Vagina (tissue), 2 donors: ENCODE results near the gene IFNLR1. TPM values are rescaled to one million over a fixed set of nuclear protein-coding genes. Genes with fewer than 3 reads are reported as not detected.

Experiments used
- DNase-seq, 2 donors: peaks; one replicate each; pipeline ENCODE4 v3.0.0-alpha.2; 2017; ENCODE audit errors: extremely low spot score in 2 of 2
- H3K27ac ChIP-seq: fragments of 200-600 bp; sonication (generic); one replicate; pipeline ENCODE4 v1.5.1; 2019
- H3K27me3 ChIP-seq: fragments of 200-600 bp; sonication (generic); one replicate; pipeline ENCODE4 v1.5.1; 2019
- H3K36me3 ChIP-seq, 2 donors: fragments of 200-600 bp; sonication (generic); one replicate each; pipeline ENCODE4 v1.5.1; 2017 to 2019
- H3K4me1 ChIP-seq: fragments of 200-600 bp; sonication (generic); one replicate; pipeline ENCODE4 v1.5.1; 2019
- H3K4me3 ChIP-seq, 2 donors: fragments of 200-600 bp; sonication (generic); 1 replicate in 1 of 2; 2 replicates in 1 of 2; pipeline ENCODE4 v1.5.1; 2016 to 2019
- H3K9me3 ChIP-seq: fragments of 200-600 bp; sonication (generic); one replicate; pipeline ENCODE4 v1.5.1; 2019
- POLR2A ChIP-seq, 2 donors: fragments of 450-650 bp; IDR thresholded peaks; one replicate each; pipeline ENCODE4 v1.6.1; 2017; ENCODE audit warnings: antibody characterized with exemption in 2 of 2, mild to moderate bottlenecking in 2 of 2, moderate library complexity in 2 of 2
- POLR2AphosphoS5 ChIP-seq, 2 donors: sonication (generic); formaldehyde crosslinking; IDR thresholded peaks; one replicate each; pipeline ENCODE4 v1.9.0; 2017; ENCODE audit warnings: antibody characterized with exemption in 2 of 2, mild to moderate bottlenecking in 2 of 2, low read depth in 1 of 2; ENCODE audit not compliant: insufficient read depth in 1 of 2
- intact Hi-C: fragments of 100-400 bp; cut with DNase I; formaldehyde crosslinking; loops from one replicate; pipeline ENCODE4 v1.15.1; 2023
- total RNA-seq: library from RNA; depleted of rRNA; stranded (reverse); fragments of >200 nt; gene quantifications from one replicate; pipeline ENCODE4 v1.2.3, GENCODE V29; 2016
- TF ChIP-seq, protein P1 (sequence below), 3 experiments: fragments of 450-650 bp in 2 of 3; fragments of 200-600 bp in 1 of 3; sonication (generic) in 1 of 3; IDR thresholded peaks; one replicate each; pipeline ENCODE4 v1.5.1; 2017 to 2019; ENCODE audit warnings: antibody characterized with exemption in 3 of 3, mild to moderate bottlenecking in 2 of 3, moderate library complexity in 2 of 3

Gene IFNLR1
- total RNA-seq, 1 donor from 2014 or later = 1.7 TPM

DNA sequence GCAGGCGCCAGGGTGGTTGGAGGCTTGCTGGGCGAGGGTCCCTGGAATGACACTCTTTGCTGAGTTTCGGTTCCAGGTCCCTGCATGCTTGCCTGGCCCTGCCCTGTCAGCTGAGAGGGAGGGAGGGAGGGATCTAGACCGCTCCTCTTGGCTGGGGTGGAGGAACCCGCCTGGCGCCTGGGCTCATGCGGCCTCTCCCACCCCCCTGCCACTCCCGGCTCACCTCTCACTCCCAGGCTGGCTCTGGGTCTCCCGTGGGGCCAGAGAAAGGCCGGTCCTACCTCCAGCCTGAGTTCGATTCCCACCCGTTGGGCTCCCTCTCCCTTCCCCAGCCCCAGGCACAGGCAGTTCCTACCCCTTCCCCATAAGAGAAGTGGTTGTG, 19.0 kb upstream of the IFNLR1 start:
- Histone ChIP-seq H3K36me3 (no peaks in the 10 kb centered on the region), H3K27ac (peak overlapping the region; percentile 42), H3K27me3 (no peaks in the 10 kb centered on the region), H3K4me3 (no peak overlapping the region), H3K4me1 (peaks cover 30% of the 10 kb centered on the region), H3K9me3 (no peaks in the 10 kb centered on the region)
- DNase-seq = no peak
- TF ChIP-seq POLR2AphosphoS5 (IDR thresholded peaks at IDR 0.05; ENCODE audit: insufficient read depth in 1 of 2, low read depth in 1 of 2) (no peak), POLR2A (IDR thresholded peaks at IDR 0.05) (no peak)
- TF ChIP-seq, protein P1, sequence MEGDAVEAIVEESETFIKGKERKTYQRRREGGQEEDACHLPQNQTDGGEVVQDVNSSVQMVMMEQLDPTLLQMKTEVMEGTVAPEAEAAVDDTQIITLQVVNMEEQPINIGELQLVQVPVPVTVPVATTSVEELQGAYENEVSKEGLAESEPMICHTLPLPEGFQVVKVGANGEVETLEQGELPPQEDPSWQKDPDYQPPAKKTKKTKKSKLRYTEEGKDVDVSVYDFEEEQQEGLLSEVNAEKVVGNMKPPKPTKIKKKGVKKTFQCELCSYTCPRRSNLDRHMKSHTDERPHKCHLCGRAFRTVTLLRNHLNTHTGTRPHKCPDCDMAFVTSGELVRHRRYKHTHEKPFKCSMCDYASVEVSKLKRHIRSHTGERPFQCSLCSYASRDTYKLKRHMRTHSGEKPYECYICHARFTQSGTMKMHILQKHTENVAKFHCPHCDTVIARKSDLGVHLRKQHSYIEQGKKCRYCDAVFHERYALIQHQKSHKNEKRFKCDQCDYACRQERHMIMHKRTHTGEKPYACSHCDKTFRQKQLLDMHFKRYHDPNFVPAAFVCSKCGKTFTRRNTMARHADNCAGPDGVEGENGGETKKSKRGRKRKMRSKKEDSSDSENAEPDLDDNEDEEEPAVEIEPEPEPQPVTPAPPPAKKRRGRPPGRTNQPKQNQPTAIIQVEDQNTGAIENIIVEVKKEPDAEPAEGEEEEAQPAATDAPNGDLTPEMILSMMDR (IDR thresholded peaks at IDR 0.05) = no peak
- intact Hi-C loops = no loop called here

DNA sequence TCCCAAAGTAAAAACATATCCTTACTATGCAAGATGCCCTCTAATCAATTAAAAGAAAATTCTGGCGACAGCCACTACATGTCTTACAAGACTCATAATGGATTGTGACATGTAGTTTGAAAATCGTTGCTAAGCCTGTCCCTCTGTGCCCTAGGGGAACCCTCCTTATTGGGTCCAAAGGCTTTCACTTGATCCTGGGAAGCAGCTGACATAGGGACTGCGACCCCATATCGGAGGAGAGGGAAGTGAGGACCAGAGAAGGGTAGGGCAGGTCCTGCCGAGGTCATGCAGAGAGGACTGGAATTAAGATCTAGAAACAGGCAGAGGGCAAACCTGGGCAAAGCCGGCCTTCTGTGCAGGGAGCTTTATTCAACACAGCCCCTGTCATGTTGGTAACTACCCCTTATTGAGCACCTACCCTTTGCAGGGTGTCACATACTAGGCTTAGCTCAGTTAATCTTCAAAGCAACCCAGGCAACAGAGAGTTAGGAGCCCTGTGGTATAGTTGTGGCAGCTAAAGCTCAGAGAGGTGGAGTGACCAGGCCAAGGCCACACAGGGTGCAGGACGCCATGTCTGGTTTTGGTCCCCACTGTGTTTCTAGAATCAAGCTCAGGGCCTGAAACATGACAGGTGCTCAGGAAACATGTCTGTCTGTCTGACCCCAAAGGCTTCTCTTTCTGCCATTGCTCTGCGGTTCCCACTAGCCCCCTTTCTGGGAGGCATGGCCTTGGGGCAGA, 18.4 kb upstream of the IFNLR1 start:
- Histone ChIP-seq H3K4me1 (peaks cover 30% of the 10 kb centered on the region), H3K27ac (peak overlapping the region; percentile 42)
- intact Hi-C loops = no loop called here

DNA sequence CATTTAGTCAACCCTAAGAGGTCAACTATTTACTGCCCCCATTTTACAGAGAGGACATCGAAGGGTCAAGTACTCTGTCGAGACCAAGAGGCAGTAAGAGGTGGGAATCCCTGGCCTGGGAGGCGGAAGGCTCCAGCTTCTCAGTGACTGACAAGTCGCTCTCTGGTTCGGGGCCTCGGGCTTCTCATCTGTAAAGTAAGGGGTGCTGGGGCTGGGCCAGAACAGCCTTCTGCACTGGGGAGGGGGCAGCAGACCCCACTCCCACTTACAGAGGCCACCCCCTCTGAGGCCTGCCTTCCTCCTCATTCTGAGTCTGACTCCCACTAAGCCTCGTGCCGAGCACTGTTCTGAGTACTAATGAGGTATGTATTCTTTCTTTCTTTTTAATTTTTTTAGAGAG, 17.0 kb upstream of the IFNLR1 start:
- no peaks in the 10 kb centered on the region for H3K27me3 ChIP-seq
- H3K27ac ChIP-seq = peak overlapping the region; percentile 30
- no peak overlapping the region for H3K4me3 ChIP-seq
- H3K4me1 ChIP-seq = peaks cover 30% of the 10 kb centered on the region
- no peak for DNase-seq
- intact Hi-C loops = loop anchor here (5.0 kb wide), 1 partner anchor 188 kb away; no protein-coding TSS in a partner anchor
- no peaks in the 10 kb centered on the region for H3K9me3 ChIP-seq
- TF ChIP-seq, protein P1 (IDR thresholded peaks at IDR 0.05) = no peak
- no peak for TF ChIP-seq POLR2A (IDR thresholded peaks at IDR 0.05)
- TF ChIP-seq POLR2AphosphoS5 (IDR thresholded peaks at IDR 0.05; ENCODE audit: insufficient read depth in 1 of 2, low read depth in 1 of 2) = no peak
- H3K36me3 ChIP-seq = no peaks in the 10 kb centered on the region

More for the DNA sequence above, 18.4 kb upstream of the IFNLR1 start:
- TF ChIP-seq, protein P1 (IDR thresholded peaks at IDR 0.05) = no peak
- no peak for TF ChIP-seq POLR2AphosphoS5 (IDR thresholded peaks at IDR 0.05; ENCODE audit: insufficient read depth in 1 of 2, low read depth in 1 of 2)
- no peak for TF ChIP-seq POLR2A (IDR thresholded peaks at IDR 0.05)
- H3K4me3 ChIP-seq = no peak overlapping the region
- DNase-seq = no peak
- H3K36me3 ChIP-seq = no peaks in the 10 kb centered on the region
- H3K9me3 ChIP-seq = no peaks in the 10 kb centered on the region
- no peaks in the 10 kb centered on the region for H3K27me3 ChIP-seq

DNA sequence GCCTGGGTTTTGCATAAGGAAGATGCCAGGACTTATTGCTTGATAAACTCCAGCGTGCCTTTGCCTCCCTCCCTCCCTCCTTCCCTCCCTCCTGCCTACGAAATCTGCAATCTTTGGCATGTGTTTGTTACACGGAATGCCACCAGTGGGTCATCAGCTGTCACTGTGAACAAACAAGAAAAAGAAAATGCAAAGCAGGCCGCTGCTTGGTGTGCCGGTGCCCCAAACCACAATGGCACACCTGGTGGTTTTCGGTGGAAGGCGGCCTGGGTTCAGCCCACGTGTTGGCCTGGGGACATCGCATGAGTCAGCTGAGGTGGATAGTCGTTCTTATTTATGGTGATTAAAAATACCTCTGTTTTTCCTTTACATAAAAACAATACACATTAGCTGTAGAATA, 16.3 kb upstream of the IFNLR1 start:
- intact Hi-C loops = loop anchor here (5.0 kb wide), 1 partner anchor 189 kb away; no protein-coding TSS in a partner anchor
- no peak for TF ChIP-seq POLR2A (IDR thresholded peaks at IDR 0.05)
- TF ChIP-seq POLR2AphosphoS5 (IDR thresholded peaks at IDR 0.05; ENCODE audit: insufficient read depth in 1 of 2, low read depth in 1 of 2) = peak; percentile 18 to 23
- TF ChIP-seq, protein P1 (IDR thresholded peaks at IDR 0.05) = no peak
- no peak for DNase-seq
- no peaks in the 10 kb centered on the region for H3K36me3 ChIP-seq
- no peaks in the 10 kb centered on the region for H3K9me3 ChIP-seq
- no peaks in the 10 kb centered on the region for H3K27me3 ChIP-seq
- no peak overlapping the region for H3K4me3 ChIP-seq
- H3K4me1 ChIP-seq = peaks cover 30% of the 10 kb centered on the region
- H3K27ac ChIP-seq = peak overlapping the region; percentile 31

DNA sequence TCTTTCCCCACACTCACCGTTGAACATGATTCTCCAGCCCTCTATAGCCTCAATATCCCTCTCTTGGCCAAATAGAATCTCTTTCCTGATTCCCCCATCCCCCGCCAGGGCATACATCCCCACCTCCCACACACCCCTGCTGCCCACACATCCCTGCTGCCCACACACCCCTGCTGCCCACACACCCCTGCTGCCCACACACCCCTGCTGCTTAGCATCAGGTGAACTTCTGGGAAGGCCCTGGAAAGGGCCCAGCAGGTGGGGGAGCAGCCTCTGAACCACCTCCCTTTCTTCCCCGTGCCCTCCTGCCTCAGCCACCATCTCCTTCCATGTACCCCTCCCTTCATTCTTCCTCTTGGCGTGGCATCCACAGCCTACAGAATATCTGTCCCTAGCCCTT, 15.9 kb upstream of the IFNLR1 start:
- no peak overlapping the region for H3K4me3 ChIP-seq
- H3K4me1 ChIP-seq = peaks cover 30% of the 10 kb centered on the region
- H3K27me3 ChIP-seq = no peaks in the 10 kb centered on the region
- DNase-seq = no peak
- TF ChIP-seq, protein P1 (IDR thresholded peaks at IDR 0.05) = no peak
- no peak for TF ChIP-seq POLR2AphosphoS5 (IDR thresholded peaks at IDR 0.05; ENCODE audit: insufficient read depth in 1 of 2, low read depth in 1 of 2)
- no peak for TF ChIP-seq POLR2A (IDR thresholded peaks at IDR 0.05)
- peak overlapping the region; percentile 31 for H3K27ac ChIP-seq
- H3K36me3 ChIP-seq = no peaks in the 10 kb centered on the region
- intact Hi-C loops = loop anchor here (5.0 kb wide), 1 partner anchor 189 kb away; no protein-coding TSS in a partner anchor
- no peaks in the 10 kb centered on the region for H3K9me3 ChIP-seq
